Endothelial cell of umbilical vein (primary cell): Measurements from ENCODE around the gene ZSWIM4. TPM values are rescaled to one million over a fixed set of nuclear protein-coding genes. Genes with fewer than 3 reads are reported as not detected.

Source experiments
- BruUV-seq: library from RNA; stranded (reverse); fragments of 400-500 nt; replicated peaks from 2 replicates; lab custom pipeline; 2021; lab: Mats Ljungman, UMichigan
- CTCF ChIA-PET: fragments of 300-600, 350-600 bp; sonication (Branson Sonifier 250); formaldehyde crosslinking; loops from one replicate; lab custom pipeline; 2021; ENCODE audit warnings: antibody characterized with exemption, inconsistent platforms; lab: Charles Lee
- POLR2A ChIA-PET: fragments of 300-600, 350-600 bp; sonication (Branson Sonifier 250); formaldehyde crosslinking; loops from one replicate; lab custom pipeline; 2021; ENCODE audit warnings: antibody characterized with exemption, inconsistent platforms; lab: Charles Lee
- DNase-seq: peaks from one replicate; pipeline ENCODE4 v3.0.0-alpha.2; 2011; ENCODE audit warnings: low read depth, low spot score
- FAIRE-seq: peaks from 2 replicates; lab custom pipeline; 2011; peaks lifted over from hg19 to GRCh38; lab: Jason Lieb, UNC
- H2AFZ ChIP-seq: 2 replicates; pipeline ENCODE4 v1.6.0; 2012; ENCODE audit warnings: low read depth, low read length, control low read depth, inconsistent platforms
- H3K27ac ChIP-seq: 2 replicates; pipeline ENCODE4 v1.5.1; 2011; ENCODE audit warnings: low read depth, mild to moderate bottlenecking, control low read depth, low read length, moderate library complexity; ENCODE audit not compliant: insufficient read depth
- H3K27me3 ChIP-seq, 2 experiments: 2 replicates each; pipeline versions ENCODE4 v1.6.0 to v1.6.1; 2011; ENCODE audit warnings: low read length in 2 of 2, mixed read lengths in 1 of 2; ENCODE audit not compliant: control insufficient read depth in 2 of 2, insufficient read depth in 2 of 2
- H3K36me3 ChIP-seq, 2 experiments: 2 replicates in 1 of 2; 3 replicates in 1 of 2; pipeline ENCODE4 v1.5.1; 2011; ENCODE audit warnings: low read length in 2 of 2, mild to moderate bottlenecking in 1 of 2, moderate library complexity in 1 of 2; ENCODE audit not compliant: control insufficient read depth in 2 of 2, insufficient read depth in 2 of 2; ENCODE audit errors: extremely low read depth in 1 of 2
- H3K4me1 ChIP-seq: 3 replicates; pipeline ENCODE4 v1.5.1; 2011; ENCODE audit warnings: mild to moderate bottlenecking, low read length; ENCODE audit not compliant: control insufficient read depth, insufficient read depth; ENCODE audit errors: extremely low read depth
- H3K4me2 ChIP-seq: 2 replicates; pipeline ENCODE4 v1.6.1; 2011; ENCODE audit warnings: low read length, control low read depth, mixed read lengths; ENCODE audit not compliant: insufficient read depth
- H3K4me3 ChIP-seq, 3 experiments: fragments of 200-600 bp in 1 of 3; sonication (generic), shearing (Covaris generic) in 1 of 3; replicated peaks in 1 of 3; 2 replicates each; pipeline ENCODE4 v1.5.1; 2011 to 2016; ENCODE audit warnings: control low read depth in 3 of 3, low read length in 3 of 3, mild to moderate bottlenecking in 2 of 3, inconsistent platforms in 1 of 3, low read depth in 1 of 3, moderate library complexity in 1 of 3; ENCODE audit not compliant: insufficient read depth in 1 of 3
- H3K79me2 ChIP-seq: 2 replicates; pipeline ENCODE4 v1.6.0; 2012; ENCODE audit warnings: low read length, inconsistent platforms; ENCODE audit not compliant: control insufficient read depth, insufficient read depth
- H3K9ac ChIP-seq: replicated peaks from 2 replicates; pipeline ENCODE3; 2011; ENCODE audit warnings: low read length, control low read depth; ENCODE audit not compliant: insufficient read depth; ENCODE audit errors: extremely low read depth
- H3K9me1 ChIP-seq: replicated peaks from 3 replicates; pipeline ENCODE4 v1.6.0; 2011; ENCODE audit warnings: mild to moderate bottlenecking, low read length; ENCODE audit not compliant: control insufficient read depth, insufficient read depth; ENCODE audit errors: extremely low read depth
- H3K9me3 ChIP-seq: replicated peaks from 2 replicates; pipeline ENCODE4 v1.5.1; 2012; ENCODE audit warnings: low read length, inconsistent platforms; ENCODE audit not compliant: control insufficient read depth, insufficient read depth
- H4K20me1 ChIP-seq: replicated peaks from 2 replicates; pipeline ENCODE3; 2011; ENCODE audit warnings: mild to moderate bottlenecking, low read length; ENCODE audit not compliant: control insufficient read depth, insufficient read depth; ENCODE audit errors: extremely low read depth
- CTCF ChIP-seq, 2 donors: IDR thresholded peaks; 1 replicate in 1 of 2; 2 replicates in 1 of 2; pipeline ENCODE4 v1.5.1; 2011; ENCODE audit warnings: low read length in 2 of 2, mild to moderate bottlenecking in 2 of 2, moderate library complexity in 2 of 2, control low read depth in 1 of 2, inconsistent platforms in 1 of 2, low read depth in 1 of 2; ENCODE audit not compliant: insufficient read depth in 1 of 2; ENCODE audit errors: extremely low read depth in 1 of 2
- EZH2 ChIP-seq: IDR thresholded peaks from 2 replicates; pipeline ENCODE4 v1.6.1; 2012; ENCODE audit warnings: borderline replicate concordance, low read depth, mild to moderate bottlenecking, moderate library complexity, low read length, inconsistent platforms; ENCODE audit not compliant: severe bottlenecking
- FOS ChIP-seq: IDR thresholded peaks from 2 replicates; pipeline ENCODE4 v1.6.1; 2011; ENCODE audit warnings: mild to moderate bottlenecking, low read length, moderate library complexity, borderline replicate concordance; ENCODE audit not compliant: insufficient read depth
- GATA2 ChIP-seq: IDR thresholded peaks from 2 replicates; pipeline ENCODE4 v1.7.0; 2011; ENCODE audit warnings: low read depth, mild to moderate bottlenecking, moderate library complexity, mixed read lengths, low read length; ENCODE audit not compliant: insufficient read length, insufficient read depth
- JUN ChIP-seq: IDR thresholded peaks from 2 replicates; pipeline ENCODE4 v1.6.1; 2011; ENCODE audit warnings: borderline replicate concordance, low read depth; ENCODE audit not compliant: insufficient read length, insufficient read depth
- MAX ChIP-seq: IDR thresholded peaks from 2 replicates; pipeline ENCODE4 v1.6.1; 2011; ENCODE audit not compliant: insufficient read depth, insufficient read length
- MYC ChIP-seq: IDR thresholded peaks from one replicate; pipeline ENCODE4 v1.6.1; 2011; ENCODE audit warnings: mild to moderate bottlenecking, low read depth, low read length
- POLR2A ChIP-seq: IDR thresholded peaks from 2 replicates; pipeline ENCODE4 v1.6.1; 2012; ENCODE audit warnings: low read depth, mild to moderate bottlenecking, control low read depth, low read length
- POLR2AphosphoS5 ChIP-seq: IDR thresholded peaks from 2 replicates; pipeline ENCODE4 v1.6.1; 2012; ENCODE audit warnings: low read depth, mild to moderate bottlenecking, control low read depth, low read length, moderate library complexity; ENCODE audit not compliant: insufficient read depth
- dilution Hi-C: fragments of 300-500 bp; cut with MboI; formaldehyde crosslinking; loops from one replicate; pipeline ENCODE4 v1.15.0; 2019; ENCODE audit warnings: low sequenced_read_pairs; ENCODE audit not compliant: extremely low pct_ligation_motif_present
- intact Hi-C: fragments of 100-400 bp; cut with micrococcal nuclease; formaldehyde crosslinking; loops from one replicate; pipeline ENCODE4 v1.10.0; 2022
- polyA plus RNA-seq, 4 experiments: library from polyadenylated mRNA; depleted of rRNA in 3 of 4; stranded (reverse) in 3 of 4; unstranded in 1 of 4; fragments of >200 nt; gene quantifications; 2 replicates each; pipeline versions ENCODE4 v1.2.1 to v1.2.3, GENCODE V29; 2011 to 2012; ENCODE audit warnings: missing spikeins in 1 of 4
- total RNA-seq: library from RNA; stranded (reverse); gene quantifications from 2 replicates; pipeline ENCODE4 v1.2.3, GENCODE V29; 2021

Gene ZSWIM4
- total and polyA plus RNA-seq, 2 donors (not counting 3 experiments of a cell fraction or from before 2014, with no cell fraction given), result 12.7 to 26.6 TPM

DNA sequence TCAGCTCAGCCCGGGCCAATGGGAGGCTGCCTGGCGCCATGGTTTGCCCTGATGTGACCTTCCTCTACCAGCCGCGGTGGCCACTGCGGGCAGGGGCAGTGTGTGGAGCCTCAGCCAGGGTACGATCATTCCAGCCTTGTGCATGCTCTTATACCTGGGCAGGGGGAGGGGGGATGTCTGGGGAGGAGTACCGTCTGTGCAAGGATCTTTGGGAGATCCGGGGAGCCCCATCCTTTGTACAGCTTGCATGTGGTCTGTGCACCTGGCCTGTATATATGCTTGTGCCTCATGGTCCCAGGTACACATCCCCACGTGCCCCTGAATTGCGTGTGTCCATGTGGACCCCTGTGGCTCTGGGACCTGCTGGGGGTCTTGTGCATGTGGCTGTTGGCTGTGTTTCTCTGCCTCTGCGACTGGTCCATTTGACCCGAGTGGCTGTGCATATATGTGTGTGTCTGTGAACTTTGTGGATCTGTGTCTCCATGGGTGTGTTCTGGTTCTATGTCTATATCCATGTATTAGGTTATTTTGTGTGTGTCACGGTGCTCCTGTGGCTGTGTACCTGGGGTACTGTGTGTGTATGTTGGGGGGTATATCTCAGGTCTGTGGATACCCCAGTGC, 68.9 kb downstream of the ZSWIM4 start:
- FAIRE-seq (no peak), DNase-seq (no peak)
- ChIA-PET CTCF (interaction anchor here (0.6 to 6.1 kb wide), 6 partner anchors 24 to 176 kb away, joined by 3 to 77 read pairs (median 44); partner anchors contain the start of gene ZSWIM4), POLR2A (no interaction called here)
- no TSS peak for BruUV-seq
- intact Hi-C loops, result no loop called here
- Histone ChIP-seq H3K27me3 (no peaks in the 10 kb centered on the region), H3K9ac (no peak overlapping the region), H3K4me2 (no peak overlapping the region), H3K79me2 (no peaks in the 10 kb centered on the region), H3K9me1 (no peaks in the 10 kb centered on the region), H3K27ac (no peak overlapping the region), H3K4me1 (peaks cover 17% of the 10 kb centered on the region), H3K4me3 (no peak overlapping the region), H3K9me3 (no peaks in the 10 kb centered on the region), H3K36me3 (no peaks in the 10 kb centered on the region), H4K20me1 (no peaks in the 10 kb centered on the region), H2AFZ (peak overlapping the region; percentile 41)
- dilution Hi-C loops, result no loop called here
- no peak for TF ChIP-seq GATA2
- no peak for TF ChIP-seq JUN
- no peak for TF ChIP-seq CTCF (IDR thresholded peaks at IDR 0.05; ENCODE audit: extremely low read depth in 1 of 2, insufficient read depth in 1 of 2, low read depth in 1 of 2, low read length in 2 of 2)
- TF ChIP-seq MAX, result no peak
- no peak for TF ChIP-seq MYC
- no peak for TF ChIP-seq POLR2A
- TF ChIP-seq FOS, result no peak
- TF ChIP-seq POLR2AphosphoS5, result no peak
- no peak for TF ChIP-seq EZH2
